HepG2 (cell line): ENCODE measurements around the gene SMARCD1. TPM values are rescaled to one million over a fixed set of nuclear protein-coding genes. Genes with fewer than 3 reads are reported as not detected.

Experiments
- ATAC-seq: fragments of 200-7000 bp; cut with Tn5 transposase; 3 replicates; pipeline ENCODE4 v1.9.1; 2020; ENCODE audit warnings: mild to moderate bottlenecking, moderate library complexity
- BruUV-seq: library from RNA; stranded (reverse); fragments of 400-500 nt; replicated peaks from 2 replicates; lab custom pipeline; 2021; lab: Mats Ljungman, UMichigan
- CTCF ChIA-PET: fragments of 300-600 bp; formaldehyde crosslinking; extraction: SDS; loops from one replicate; lab custom pipeline; 2021; ENCODE audit warnings: low total read pairs, inconsistent platforms, low intra/inter-chr PET ratio; lab: Yijun Ruan, JAX
- POLR2A ChIA-PET: fragments of 350-600 bp; sonication (Branson Sonifier 250); formaldehyde crosslinking; loops from one replicate; lab custom pipeline; 2020; ENCODE audit warnings: antibody characterized with exemption, inconsistent platforms; lab: Yijun Ruan, JAX
- DNase-seq: peaks from one replicate; pipeline ENCODE4 v3.0.0-alpha.2; 2015; ENCODE audit warnings: low spot score
- FAIRE-seq: peaks from 3 replicates; lab custom pipeline; 2011; peaks lifted over from hg19 to GRCh38; lab: Jason Lieb, UNC
- H2AFZ ChIP-seq: one replicate; pipeline ENCODE4 v1.6.1; 2011; ENCODE audit warnings: low read length, inconsistent platforms
- H3K27ac ChIP-seq: fragments of 300-600 bp; 3 replicates; pipeline ENCODE4 v1.8.0; 2011; ENCODE audit warnings: mixed run types, mild to moderate bottlenecking, mixed read lengths, low read length, inconsistent platforms; ENCODE audit not compliant: insufficient read depth; ENCODE audit errors: extremely low read length
- H3K27me3 ChIP-seq, 2 experiments: fragments of 200-600 bp in 1 of 2; 2 replicates in 1 of 2; 3 replicates in 1 of 2; pipeline versions ENCODE4 v1.6.0 to v1.8.0; 2011; ENCODE audit warnings: low read length in 2 of 2, mild to moderate bottlenecking in 2 of 2, moderate library complexity in 2 of 2, inconsistent platforms in 1 of 2; ENCODE audit not compliant: insufficient read depth in 2 of 2, control insufficient read depth in 1 of 2
- H3K36me3 ChIP-seq, 2 experiments: fragments of 200-600 bp in 1 of 2; replicated peaks in 1 of 2; 2 replicates in 1 of 2; 3 replicates in 1 of 2; pipeline versions ENCODE4 v1.5.1 to v1.8.0; 2011; ENCODE audit warnings: low read length in 2 of 2, inconsistent platforms in 1 of 2; ENCODE audit not compliant: insufficient read depth in 2 of 2, control insufficient read depth in 1 of 2
- H3K4me1 ChIP-seq: 2 replicates; pipeline ENCODE4 v1.5.1; 2012; ENCODE audit warnings: low read length, inconsistent platforms; ENCODE audit not compliant: insufficient read depth
- H3K4me2 ChIP-seq: 2 replicates; pipeline ENCODE4 v1.6.0; 2011; ENCODE audit warnings: low read depth, low read length, inconsistent platforms
- H3K4me3 ChIP-seq, 3 experiments: fragments of 200-600 bp in 1 of 3; sonication (generic), shearing (Covaris generic) in 1 of 3; replicated peaks in 1 of 3; 2 replicates each; pipeline ENCODE4 v1.5.1; 2011 to 2016; ENCODE audit warnings: low read length in 3 of 3, inconsistent platforms in 2 of 3, low read depth in 2 of 3, mild to moderate bottlenecking in 2 of 3, control low read depth in 1 of 3, mixed read lengths in 1 of 3; ENCODE audit not compliant: insufficient read depth in 1 of 3
- H3K79me2 ChIP-seq: one replicate; pipeline ENCODE4 v1.6.1; 2011; ENCODE audit warnings: low read length, inconsistent platforms; ENCODE audit not compliant: insufficient read depth
- H3K9ac ChIP-seq: 2 replicates; pipeline ENCODE4 v1.6.0; 2011; ENCODE audit warnings: mild to moderate bottlenecking, low read depth, low read length, inconsistent platforms; ENCODE audit not compliant: insufficient read depth
- H3K9me3 ChIP-seq: 2 replicates; pipeline ENCODE4 v1.5.1; 2012; ENCODE audit warnings: mild to moderate bottlenecking, low read length
- H4K20me1 ChIP-seq: 2 replicates; pipeline ENCODE4 v1.6.0; 2011; ENCODE audit warnings: inconsistent platforms, mild to moderate bottlenecking, low read length, moderate library complexity; ENCODE audit not compliant: insufficient read depth
- ARID2 ChIP-seq: sonication (generic); formaldehyde crosslinking; IDR thresholded peaks from 2 replicates; pipeline ENCODE4 v1.8.1; 2022; ENCODE audit warnings: mild to moderate bottlenecking, missing genetic modification reagents, borderline replicate concordance
- ERF ChIP-seq: IDR thresholded peaks from 2 replicates; pipeline ENCODE4 v1.6.1; 2018; ENCODE audit warnings: missing biosample characterization, missing genetic modification reagents
- ZBTB3 ChIP-seq: sonication (generic); formaldehyde crosslinking; IDR thresholded peaks from 2 replicates; pipeline ENCODE4 v1.4.0; 2020; ENCODE audit warnings: low read depth, mild to moderate bottlenecking, moderate library complexity, missing genetic modification reagents, borderline replicate concordance
- WGBS: methylation state at CpG from one replicate; pipeline ENCODE4 v1.1.6; 2017; ENCODE audit warnings: low lambda C conversion rate; 5-methylcytosine and 5-hydroxymethylcytosine counted together
- in situ Hi-C: cut with HindIII; loops from 2 replicates; pipeline ENCODE4 v1.10.0; 2017; ENCODE audit warnings: low pct_unique_long_range_greater_than_20kb; ENCODE audit not compliant: extremely low pct_ligation_motif_present
- intact Hi-C: fragments of 100-400 bp; cut with micrococcal nuclease; formaldehyde crosslinking; loops from one replicate; pipeline ENCODE4 v1.10.0; 2022; ENCODE audit not compliant: unreplicated experiment
- polyA plus RNA-seq, 8 experiments: library from polyadenylated mRNA; depleted of rRNA in 3 of 8; stranded (reverse) in 7 of 8; unstranded in 1 of 8; fragments of >200 nt; fragmentation: Illumina TruSeq in 4 of 8; extraction: Trizol in 4 of 8; gene quantifications; 2 replicates each; pipeline versions ENCODE4 v1.2.1 to v1.2.3, GENCODE V29; 2011 to 2016; ENCODE audit warnings: low read depth in 4 of 8, missing spikeins in 1 of 8, mixed read lengths in 1 of 8; ENCODE audit not compliant: insufficient read depth in 1 of 8
- total RNA-seq, 5 experiments: library from RNA; depleted of rRNA; stranded (reverse); fragments of >200 nt; fragmentation: Illumina TruSeq; extraction: Trizol; gene quantifications; 2 replicates each; pipeline ENCODE4 v1.2.3, GENCODE V29; 2016; ENCODE audit warnings: low read depth in 1 of 5
- TF ChIP-seq, protein P1 (sequence below): sonication (generic); formaldehyde crosslinking; IDR thresholded peaks from 2 replicates; pipeline ENCODE4 v1.5.0; 2020; ENCODE audit warnings: mild to moderate bottlenecking, low read depth, missing genetic modification reagents, borderline replicate concordance

Gene SMARCD1
- total and polyA plus RNA-seq, 2 of the 13 experiments (the other 11 are each of a cell fraction or from before 2014, with no cell fraction given) = 51.7 to 54.6 TPM

DNA sequence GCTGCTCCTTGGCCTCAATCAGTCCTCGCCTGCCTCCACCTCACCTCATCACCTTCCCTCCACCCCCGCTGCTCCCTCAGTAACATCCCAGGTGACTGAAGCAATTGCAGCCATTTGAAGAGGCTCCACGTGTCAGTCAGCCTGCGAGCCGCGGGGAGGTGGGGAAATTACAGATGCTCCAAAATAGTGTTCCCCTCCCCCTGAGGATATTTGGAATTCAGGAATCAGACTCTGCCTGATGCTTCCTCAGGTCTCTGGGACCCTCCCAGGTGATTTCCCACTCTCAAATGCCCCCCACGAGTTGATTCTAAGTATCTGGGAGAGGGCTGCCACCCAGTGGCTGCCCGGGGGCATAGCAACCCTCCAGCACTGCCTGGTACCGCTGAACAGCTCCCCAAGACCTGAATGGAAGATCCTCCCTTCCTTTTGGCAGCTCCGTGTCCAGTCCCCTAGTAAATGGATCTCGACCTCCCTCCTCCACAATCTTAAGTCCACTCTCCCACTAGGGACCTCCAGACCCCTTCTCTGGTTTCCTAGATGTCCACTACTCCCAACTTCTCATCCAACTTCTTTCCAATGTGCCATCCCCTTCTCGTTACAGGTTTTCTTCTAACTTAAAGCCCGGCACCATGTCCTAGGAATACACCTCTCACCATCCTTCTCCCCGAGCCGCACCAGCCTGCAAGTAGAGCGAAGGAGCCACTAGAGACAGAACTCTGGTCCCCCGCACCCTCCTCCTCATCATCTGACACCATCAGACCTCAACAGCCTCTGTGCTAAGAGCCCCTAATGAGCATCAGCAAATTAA lies 29.1 kb upstream of the SMARCD1 start (continued):
- no peak for TF ChIP-seq ZBTB3 (CRISPR knock-in tag)
- TF ChIP-seq, protein P1, sequence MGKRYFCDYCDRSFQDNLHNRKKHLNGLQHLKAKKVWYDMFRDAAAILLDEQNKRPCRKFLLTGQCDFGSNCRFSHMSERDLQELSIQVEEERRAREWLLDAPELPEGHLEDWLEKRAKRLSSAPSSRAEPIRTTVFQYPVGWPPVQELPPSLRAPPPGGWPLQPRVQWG (CRISPR knock-in tag) = no peak

DNA sequence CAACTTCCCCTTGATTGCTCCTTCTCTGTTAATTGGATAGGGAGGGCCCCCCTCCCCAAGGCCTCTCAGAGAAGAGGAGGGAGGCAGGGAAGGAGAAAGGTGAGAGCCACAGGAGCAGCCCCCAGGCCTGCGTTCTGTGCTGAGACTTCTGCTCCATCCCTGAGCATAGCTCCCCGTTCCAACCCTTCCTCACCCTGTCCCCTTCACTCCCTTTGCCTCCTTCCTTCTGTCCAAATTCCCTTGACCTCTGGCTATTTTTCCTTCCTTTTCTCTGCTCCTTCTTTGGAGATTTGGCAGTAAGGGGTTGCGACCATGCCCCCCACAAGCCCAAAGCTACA lies 28.5 kb upstream of the SMARCD1 start:
- ATAC-seq (peak; percentile 17), FAIRE-seq (no peak), DNase-seq (no peak)
- POLR2A ChIA-PET = interaction anchor here (0.8 kb wide), 1 partner anchor 89 kb away, joined by 3 read pairs; no protein-coding TSS in a partner anchor
- peak overlapping the region; percentile 89 for H3K4me2 ChIP-seq
- no TSS peak for BruUV-seq
- in situ Hi-C loops = loop anchor here (5.0 to 10.0 kb wide), 2 partner anchors 84 to 192 kb away; partner anchors contain the start of gene AQP6
- WGBS = 45% methylated on average over 3 of the region's 3 CpGs
- intact Hi-C loops = loop anchor here (1.0 to 2.0 kb wide), 3 partner anchors 18 to 89 kb away; no protein-coding TSS in a partner anchor
- H3K36me3 ChIP-seq = no peaks in the 10 kb centered on the region
- peak overlapping the region in 1 of 3 experiments; percentile 73; a peak in 2 of 6 replicates for H3K4me3 ChIP-seq
- H2AFZ ChIP-seq = no peak overlapping the region
- H3K27ac ChIP-seq = no peak overlapping the region
- no peaks in the 10 kb centered on the region for H3K9me3 ChIP-seq
- TF ChIP-seq ARID2 (CRISPR knock-in tag) = 0 out of 2 replicates have a peak, but pooled peaks have one; percentile 34
- no peak for TF ChIP-seq ERF
- no peak overlapping the region for H3K9ac ChIP-seq
- H3K27me3 ChIP-seq = peaks cover 9 to 53% of the 10 kb centered on the region in 2 experiments; a peak in 4 of 5 replicates
- no peaks in the 10 kb centered on the region for H3K79me2 ChIP-seq
- H4K20me1 ChIP-seq = no peaks in the 10 kb centered on the region
- CTCF ChIA-PET = interaction anchor here (0.8 to 4.7 kb wide), 4 partner anchors 17 to 111 kb away, joined by 3 to 65 read pairs (median 12); no protein-coding TSS in a partner anchor
- peaks cover 28% of the 10 kb centered on the region for H3K4me1 ChIP-seq
